ENCODE results near the gene MARCO. TPM values are rescaled to one million over a fixed set of nuclear protein-coding genes. Genes with fewer than 3 reads are reported as not detected.

The MARCO gene
- total RNA-seq, 1 experiment from 2014 or later: 0.26 TPM

DNA sequence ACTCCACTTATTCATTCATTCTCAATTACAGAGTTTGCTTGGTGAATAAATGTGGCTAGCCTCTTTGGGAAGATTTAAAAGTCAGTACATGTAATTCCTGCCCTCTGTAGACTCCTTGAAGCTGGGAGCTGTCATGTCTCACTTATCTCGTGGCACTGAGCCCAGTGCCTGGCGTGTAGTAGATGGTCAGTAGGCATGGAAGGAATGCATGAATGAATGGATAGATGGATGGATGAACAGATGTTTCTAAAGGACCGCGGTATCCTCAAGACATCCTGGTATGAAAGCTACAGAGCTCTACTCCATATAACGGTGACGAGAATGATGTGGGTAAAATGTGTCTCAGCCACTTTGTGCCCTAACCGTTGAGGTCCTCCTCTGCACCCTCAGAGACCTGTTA lies 83.0 kb downstream of the MARCO start:
- DNase-seq (ENCODE audit: low read depth, low spot score): no peak
- Histone ChIP-seq H3K4me1 (ENCODE audit: control insufficient read depth, insufficient read depth, low read length) (no peaks in the 10 kb centered on the region), H3K9me3 (ENCODE audit: control insufficient read depth, insufficient read depth, low read depth, low read length) (no peaks in the 10 kb centered on the region), H3K4me3 (ENCODE audit: low read depth in 2 of 2, low read length in 2 of 2) (no peak overlapping the region), H3K27ac (ENCODE audit: low read length) (no peak overlapping the region), H3K36me3 (ENCODE audit: control insufficient read depth, insufficient read depth, low read length) (no peaks in the 10 kb centered on the region), H3K27me3 (ENCODE audit: control insufficient read depth, insufficient read depth, low read length) (no peaks in the 10 kb centered on the region; the same call in 1 of the 2 replicates)
- no peak for ATAC-seq
- intact Hi-C loops (cut with micrococcal nuclease; ENCODE audit: unreplicated experiment) (loop anchor here (5.0 kb wide), 2 partner anchors 267 to 287 kb away; no protein-coding TSS in a partner anchor), in situ Hi-C loops (cut with HindIII; ENCODE audit: low pct_unique_long_range_greater_than_20kb, low sequenced_read_pairs) (no loop called here)
- no TSS peak for BruUV-seq (replicated peaks)
- TF ChIP-seq POLR2AphosphoS5 (IDR thresholded peaks at IDR 0.05; ENCODE audit: low read depth, low read length) (no peak), SIN3A (IDR thresholded peaks at IDR 0.05; ENCODE audit: borderline replicate concordance, insufficient read depth, low read depth, low read length) (no peak), CTCF (IDR thresholded peaks at IDR 0.05) (no peak), TCF7L2 (IDR thresholded peaks at IDR 0.05; ENCODE audit: low read depth, low read length) (no peak)
- TF ChIP-seq, protein P1, sequence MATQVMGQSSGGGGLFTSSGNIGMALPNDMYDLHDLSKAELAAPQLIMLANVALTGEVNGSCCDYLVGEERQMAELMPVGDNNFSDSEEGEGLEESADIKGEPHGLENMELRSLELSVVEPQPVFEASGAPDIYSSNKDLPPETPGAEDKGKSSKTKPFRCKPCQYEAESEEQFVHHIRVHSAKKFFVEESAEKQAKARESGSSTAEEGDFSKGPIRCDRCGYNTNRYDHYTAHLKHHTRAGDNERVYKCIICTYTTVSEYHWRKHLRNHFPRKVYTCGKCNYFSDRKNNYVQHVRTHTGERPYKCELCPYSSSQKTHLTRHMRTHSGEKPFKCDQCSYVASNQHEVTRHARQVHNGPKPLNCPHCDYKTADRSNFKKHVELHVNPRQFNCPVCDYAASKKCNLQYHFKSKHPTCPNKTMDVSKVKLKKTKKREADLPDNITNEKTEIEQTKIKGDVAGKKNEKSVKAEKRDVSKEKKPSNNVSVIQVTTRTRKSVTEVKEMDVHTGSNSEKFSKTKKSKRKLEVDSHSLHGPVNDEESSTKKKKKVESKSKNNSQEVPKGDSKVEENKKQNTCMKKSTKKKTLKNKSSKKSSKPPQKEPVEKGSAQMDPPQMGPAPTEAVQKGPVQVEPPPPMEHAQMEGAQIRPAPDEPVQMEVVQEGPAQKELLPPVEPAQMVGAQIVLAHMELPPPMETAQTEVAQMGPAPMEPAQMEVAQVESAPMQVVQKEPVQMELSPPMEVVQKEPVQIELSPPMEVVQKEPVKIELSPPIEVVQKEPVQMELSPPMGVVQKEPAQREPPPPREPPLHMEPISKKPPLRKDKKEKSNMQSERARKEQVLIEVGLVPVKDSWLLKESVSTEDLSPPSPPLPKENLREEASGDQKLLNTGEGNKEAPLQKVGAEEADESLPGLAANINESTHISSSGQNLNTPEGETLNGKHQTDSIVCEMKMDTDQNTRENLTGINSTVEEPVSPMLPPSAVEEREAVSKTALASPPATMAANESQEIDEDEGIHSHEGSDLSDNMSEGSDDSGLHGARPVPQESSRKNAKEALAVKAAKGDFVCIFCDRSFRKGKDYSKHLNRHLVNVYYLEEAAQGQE (IDR thresholded peaks at IDR 0.05; ENCODE audit: insufficient read depth in 1 of 2, low read depth in 2 of 2, low read length in 1 of 2): no peak
- ChIA-PET CTCF (no interaction called here), POLR2A (no interaction called here)

DNA sequence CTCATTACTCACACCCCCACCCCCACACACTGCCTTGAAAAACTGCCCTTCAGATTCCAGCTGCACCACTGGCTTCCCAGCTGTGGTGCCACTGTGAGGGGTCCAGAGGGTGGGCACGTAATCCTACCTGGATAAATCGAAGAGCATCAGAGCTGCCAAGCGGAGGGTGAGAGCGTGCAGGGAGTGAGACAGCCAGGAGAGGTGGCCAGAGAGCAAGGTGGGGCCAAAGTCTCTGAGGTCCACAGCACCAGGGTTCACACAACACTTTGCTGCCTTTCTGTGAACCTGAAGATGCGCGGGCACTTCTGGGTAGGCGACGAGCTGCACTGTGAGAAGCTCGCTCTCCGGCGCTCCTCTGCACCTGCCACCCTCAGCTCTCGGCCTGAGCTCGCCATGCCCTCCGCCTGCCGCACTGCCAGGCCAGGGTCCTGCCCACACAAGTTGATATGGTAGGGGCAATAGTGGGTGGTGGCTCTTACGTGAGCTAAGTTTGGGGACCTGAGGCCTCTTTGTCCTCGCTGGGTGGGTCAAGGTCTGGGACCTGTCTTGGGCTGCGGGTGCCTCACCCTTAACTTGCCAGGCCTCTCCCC lies 83.9 kb downstream of the MARCO start:
- DNase-seq (ENCODE audit: low read depth, low spot score) (no peak), ATAC-seq (no peak)
- Histone ChIP-seq H3K27ac (ENCODE audit: low read length) (no peak overlapping the region), H3K4me1 (ENCODE audit: control insufficient read depth, insufficient read depth, low read length) (no peaks in the 10 kb centered on the region), H3K9me3 (ENCODE audit: control insufficient read depth, insufficient read depth, low read depth, low read length) (no peaks in the 10 kb centered on the region), H3K27me3 (ENCODE audit: control insufficient read depth, insufficient read depth, low read length) (no peaks in the 10 kb centered on the region; the same call in 1 of the 2 replicates), H3K4me3 (ENCODE audit: low read depth in 2 of 2, low read length in 2 of 2) (no peak overlapping the region), H3K36me3 (ENCODE audit: control insufficient read depth, insufficient read depth, low read length) (no peaks in the 10 kb centered on the region)
- CTCF ChIA-PET: interaction anchor here (0.7 kb wide), 1 partner anchor 145 kb away, joined by 3 read pairs; no protein-coding TSS in a partner anchor
- TF ChIP-seq SIN3A (IDR thresholded peaks at IDR 0.05; ENCODE audit: borderline replicate concordance, insufficient read depth, low read depth, low read length) (no peak), CTCF (IDR thresholded peaks at IDR 0.05) (no peak), TCF7L2 (IDR thresholded peaks at IDR 0.05; ENCODE audit: low read depth, low read length) (no peak), POLR2AphosphoS5 (IDR thresholded peaks at IDR 0.05; ENCODE audit: low read depth, low read length) (no peak)
- TF ChIP-seq, protein P1 (IDR thresholded peaks at IDR 0.05; ENCODE audit: insufficient read depth in 1 of 2, low read depth in 2 of 2, low read length in 1 of 2): no peak
- BruUV-seq (replicated peaks): no TSS peak
- intact Hi-C loops (cut with micrococcal nuclease; ENCODE audit: unreplicated experiment) (loop anchor here (1.0 to 5.0 kb wide), 3 partner anchors 148 to 286 kb away; no protein-coding TSS in a partner anchor), in situ Hi-C loops (cut with HindIII; ENCODE audit: low pct_unique_long_range_greater_than_20kb, low sequenced_read_pairs) (no loop called here)
- POLR2A ChIA-PET: no interaction called here
